Uterus (tissue), 4 donors: Measurements from ENCODE around the gene UQCR10. TPM values are rescaled to one million over a fixed set of nuclear protein-coding genes. Genes with fewer than 3 reads are reported as not detected.

ENCODE experiments used
- DNase-seq, 2 donors: peaks; one replicate each; pipeline ENCODE4 v3.0.0-alpha.2; 2019 to 2020
- H3K27ac ChIP-seq, 2 donors: fragments of 200-600 bp; sonication (generic); 1 replicate in 1 of 2; 2 replicates in 1 of 2; pipeline ENCODE4 v1.5.1; 2016 to 2018
- H3K27me3 ChIP-seq, 2 donors: fragments of 200-600 bp; sonication (generic); one replicate each; pipeline ENCODE4 v1.5.1; 2018 to 2019; ENCODE audit warnings: control low read depth in 1 of 2
- H3K36me3 ChIP-seq, 2 donors: fragments of 200-600 bp; sonication (generic); one replicate each; pipeline ENCODE4 v1.5.1; 2019; ENCODE audit warnings: control low read depth in 1 of 2
- H3K4me1 ChIP-seq, 2 donors: fragments of 200-600 bp; sonication (generic); one replicate each; pipeline ENCODE4 v1.5.1; 2018 to 2019; ENCODE audit warnings: control low read depth in 1 of 2
- H3K4me3 ChIP-seq, 2 donors: fragments of 200-600 bp; sonication (generic); 1 replicate in 1 of 2; 2 replicates in 1 of 2; pipeline ENCODE4 v1.5.1; 2018 to 2019; ENCODE audit warnings: mild to moderate bottlenecking in 1 of 2
- H3K9me3 ChIP-seq, 2 donors: fragments of 200-600 bp; sonication (generic); one replicate each; pipeline ENCODE4 v1.5.1; 2019; ENCODE audit warnings: control low read depth in 1 of 2
- CTCF ChIP-seq, 4 experiments: fragments of 200-600 bp in 2 of 4; fragments of 450-650 bp in 2 of 4; sonication (generic) in 2 of 4; IDR thresholded peaks; one replicate each; pipeline ENCODE4 v1.5.1; 2016 to 2019; ENCODE audit warnings: antibody characterized with exemption in 4 of 4, mild to moderate bottlenecking in 2 of 4, moderate library complexity in 1 of 4
- POLR2A ChIP-seq, 2 donors: fragments of 450-650 bp; IDR thresholded peaks; one replicate each; pipeline ENCODE4 v1.6.1; 2016; ENCODE audit warnings: antibody characterized with exemption in 2 of 2, mild to moderate bottlenecking in 1 of 2, moderate library complexity in 1 of 2
- intact Hi-C: fragments of 100-400 bp; cut with DNase I; formaldehyde crosslinking; loops from one replicate; pipeline ENCODE4 v1.15.1; 2023; ENCODE audit warnings: low total_unique reads
- total RNA-seq, 4 donors: library from RNA; depleted of rRNA in 3 of 4; stranded (reverse); fragments of >200 nt in 3 of 4; gene quantifications; one replicate each; pipeline versions ENCODE4 v1.1.0 to v1.2.4, GENCODE V29; 2014 to 2023
- donor health status: DM: yes; HTN: yes; CAD: no.

UQCR10 gene
- total RNA-seq, 4 donors from 2014 or later: 6.2 to 49.7 (median 41.7) TPM

- no peak for DNase-seq
- Histone ChIP-seq H3K27ac (no peak overlapping the region), H3K9me3 (no peaks in the 10 kb centered on the region), H3K36me3 (no peaks in the 10 kb centered on the region), H3K27me3 (peaks cover 6 to 9% of the 10 kb centered on the region in 2 donors), H3K4me3 (no peak overlapping the region), H3K4me1 (peaks cover 0 to 5% of the 10 kb centered on the region in 2 donors)
- TF ChIP-seq POLR2A (IDR thresholded peaks at IDR 0.05) (no peak), CTCF (IDR thresholded peaks at IDR 0.05) (no peak)
- intact Hi-C loops: no loop called here
Measured at GRCh38 chr22:29720811-29721323, 46.3 kb upstream of the UQCR10 start.

- Histone ChIP-seq H3K27me3 (peaks cover 6 to 9% of the 10 kb centered on the region in 2 donors), H3K9me3 (no peaks in the 10 kb centered on the region), H3K4me3 (no peak overlapping the region), H3K36me3 (no peaks in the 10 kb centered on the region), H3K4me1 (peaks cover 0 to 5% of the 10 kb centered on the region in 2 donors), H3K27ac (no peak overlapping the region)
- TF ChIP-seq CTCF (IDR thresholded peaks at IDR 0.05): no peak
- intact Hi-C loops: no loop called here
- no peak for DNase-seq
Measured at GRCh38 chr22:29722151-29722550, 45.0 kb upstream of the UQCR10 start.

DNA sequence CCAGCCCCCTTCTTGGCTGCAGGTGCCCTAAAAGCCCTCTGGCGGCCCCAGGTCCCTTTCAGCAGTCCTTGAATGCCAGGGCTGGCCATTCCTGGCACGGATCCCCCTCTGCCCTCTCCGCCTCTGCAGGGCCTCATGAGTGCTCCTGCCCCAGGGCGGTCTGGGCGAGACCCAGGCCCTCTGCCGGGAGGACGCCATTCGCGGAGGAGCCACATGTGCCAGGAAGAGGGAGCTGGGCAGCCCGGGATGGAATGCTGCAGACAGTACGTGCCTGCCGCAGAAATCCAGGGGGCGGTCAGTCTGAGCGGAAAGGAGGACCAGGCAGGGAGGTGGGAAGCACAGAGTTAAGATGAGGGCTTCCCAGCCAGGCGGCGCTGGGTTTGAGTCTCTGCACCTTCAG, 44.6 kb upstream of the UQCR10 start:
- intact Hi-C loops: no loop called here
- TF ChIP-seq CTCF (IDR thresholded peaks at IDR 0.05): no peak
- no peak for TF ChIP-seq POLR2A (IDR thresholded peaks at IDR 0.05)
- Histone ChIP-seq H3K36me3 (no peaks in the 10 kb centered on the region), H3K27ac (no peak overlapping the region), H3K27me3 (peaks cover 6 to 9% of the 10 kb centered on the region in 2 donors), H3K9me3 (no peaks in the 10 kb centered on the region), H3K4me1 (peaks cover 0 to 5% of the 10 kb centered on the region in 2 donors), H3K4me3 (no peak overlapping the region)
- DNase-seq: no peak

DNA sequence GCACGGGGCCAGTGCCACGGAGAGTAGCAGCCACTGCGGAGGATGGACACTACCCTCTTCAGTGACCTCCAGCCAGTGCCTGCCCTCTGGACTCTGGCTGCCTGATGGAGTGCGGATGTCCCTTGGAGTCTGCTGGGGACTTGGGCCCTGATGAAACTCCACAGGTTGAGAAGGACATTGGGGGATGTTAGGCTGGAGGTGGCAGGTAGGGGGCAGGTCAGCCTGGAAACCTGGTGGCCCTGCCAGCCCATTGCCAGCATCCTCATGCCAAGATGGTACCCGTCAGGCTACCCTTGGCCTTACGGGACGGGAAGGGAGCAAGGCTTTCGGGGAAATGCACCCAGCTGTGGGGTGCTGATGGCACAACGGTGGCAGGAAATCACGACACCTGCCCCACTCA, 43.4 kb upstream of the UQCR10 start:
- intact Hi-C loops: no loop called here
- DNase-seq: no peak
- no peaks in the 10 kb centered on the region for H3K9me3 ChIP-seq
- H3K27me3 ChIP-seq: peaks cover 6 to 9% of the 10 kb centered on the region in 2 donors
- H3K36me3 ChIP-seq: no peaks in the 10 kb centered on the region
- H3K27ac ChIP-seq: no peak overlapping the region
- H3K4me1 ChIP-seq: peaks cover 0 to 5% of the 10 kb centered on the region in 2 donors
- TF ChIP-seq CTCF (IDR thresholded peaks at IDR 0.05): no peak
- TF ChIP-seq POLR2A (IDR thresholded peaks at IDR 0.05): no peak
- H3K4me3 ChIP-seq: no peak overlapping the region

- peaks cover 0 to 5% of the 10 kb centered on the region in 2 donors for H3K4me1 ChIP-seq
- DNase-seq: no peak
- intact Hi-C loops: no loop called here
- H3K36me3 ChIP-seq: no peaks in the 10 kb centered on the region
- TF ChIP-seq POLR2A (IDR thresholded peaks at IDR 0.05) (no peak), CTCF (IDR thresholded peaks at IDR 0.05) (no peak)
- no peak overlapping the region for H3K27ac ChIP-seq
- no peaks in the 10 kb centered on the region for H3K9me3 ChIP-seq
- H3K4me3 ChIP-seq: no peak overlapping the region
- peaks cover 5 to 6% of the 10 kb centered on the region in 2 donors for H3K27me3 ChIP-seq
Measured at GRCh38 chr22:29724843-29725242, 42.3 kb upstream of the UQCR10 start.
